HFF-Myc (cell line): ENCODE results near the gene OLFM3.

Experiments used
- DNase-seq: peaks from one replicate; pipeline ENCODE4 v3.0.0-alpha.2; 2011; ENCODE audit warnings: low read depth; ENCODE audit errors: extremely low read depth
- H3K4me3 ChIP-seq: replicated peaks from 2 replicates; pipeline ENCODE4 v1.5.1; 2011; ENCODE audit warnings: low read depth, mild to moderate bottlenecking, control low read depth, low read length
- CTCF ChIP-seq: IDR thresholded peaks from 2 replicates; pipeline ENCODE4 v1.5.1; 2012; ENCODE audit warnings: mild to moderate bottlenecking, low read depth, low read length, control low read depth; ENCODE audit errors: missing control alignments

Gene OLFM3

GRCh38 chr1:101957771-101958170 lies 39.0 kb downstream of the OLFM3 start:
- DNase-seq, result no peak
- no peak for TF ChIP-seq CTCF
- H3K4me3 ChIP-seq, result no peak overlapping the region

- H3K4me3 ChIP-seq, result no peak overlapping the region
- no peak for TF ChIP-seq CTCF
- DNase-seq, result no peak
Observed at GRCh38 chr1:101953623-101954022, 43.1 kb downstream of the OLFM3 start.

GRCh38 chr1:101945884-101946283 lies 50.8 kb downstream of the OLFM3 start:
- no peak overlapping the region for H3K4me3 ChIP-seq
- TF ChIP-seq CTCF, result no peak
- no peak for DNase-seq

GRCh38 chr1:101943237-101943636 lies 53.5 kb downstream of the OLFM3 start:
- H3K4me3 ChIP-seq, result no peak overlapping the region
- no peak for DNase-seq
- TF ChIP-seq CTCF, result no peak

GRCh38 chr1:101942516-101943193 lies 54.1 kb downstream of the OLFM3 start:
- H3K4me3 ChIP-seq, result no peak overlapping the region
- no peak for TF ChIP-seq CTCF

GRCh38 chr1:101938681-101939080 lies 58.0 kb downstream of the OLFM3 start:
- no peak for TF ChIP-seq CTCF
- no peak overlapping the region for H3K4me3 ChIP-seq
- no peak for DNase-seq

More at GRCh38 chr1:101942516-101943193, 54.1 kb downstream of the OLFM3 start:
- no peak for DNase-seq

GRCh38 chr1:101929343-101929742 lies 67.4 kb downstream of the OLFM3 start:
- DNase-seq, result no peak
- no peak overlapping the region for H3K4me3 ChIP-seq
- TF ChIP-seq CTCF, result no peak
